HG02981 (cell line): Measurements from ENCODE around the gene GPANK1.

ENCODE experiments used
- ATAC-seq: cut with Tn5 transposase; IDR thresholded peaks from one replicate; pipeline ENCODE4 v1.9.1; 2021; ENCODE audit warnings: mild to moderate bottlenecking, moderate library complexity; ENCODE audit not compliant: unreplicated experiment

The GPANK1 gene

DNA sequence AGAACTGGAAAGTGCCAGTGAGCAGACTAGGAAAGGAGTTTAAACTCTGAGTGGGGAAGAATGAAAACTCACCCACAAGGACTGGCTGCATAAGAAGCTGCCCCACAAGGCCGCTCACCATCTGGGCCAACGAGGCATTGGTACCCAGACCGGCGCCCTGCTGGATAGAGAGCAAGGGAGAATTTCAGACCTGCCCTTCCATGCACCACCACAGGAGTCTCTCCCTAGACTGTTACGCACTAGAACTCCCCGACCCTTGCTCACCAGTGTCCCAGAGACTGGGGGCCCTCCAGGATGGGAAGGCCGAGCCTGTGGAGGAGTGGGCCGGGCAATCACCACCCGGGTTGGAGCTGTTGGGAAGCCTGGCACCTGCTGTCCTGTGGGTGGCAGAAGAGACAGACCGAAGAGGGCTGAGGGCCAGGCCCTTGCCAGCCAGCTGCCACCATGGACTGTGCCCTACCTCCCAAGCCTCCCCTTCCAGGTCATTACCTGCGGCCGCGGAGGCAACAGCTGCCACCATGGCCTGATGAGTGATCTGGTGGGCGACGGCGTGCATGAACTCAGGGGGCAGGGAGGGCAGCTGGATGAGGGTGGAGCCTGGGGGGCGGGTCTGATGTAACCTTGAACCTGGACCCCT, 20.9 kb downstream of the GPANK1 start:
- no peak for ATAC-seq

DNA sequence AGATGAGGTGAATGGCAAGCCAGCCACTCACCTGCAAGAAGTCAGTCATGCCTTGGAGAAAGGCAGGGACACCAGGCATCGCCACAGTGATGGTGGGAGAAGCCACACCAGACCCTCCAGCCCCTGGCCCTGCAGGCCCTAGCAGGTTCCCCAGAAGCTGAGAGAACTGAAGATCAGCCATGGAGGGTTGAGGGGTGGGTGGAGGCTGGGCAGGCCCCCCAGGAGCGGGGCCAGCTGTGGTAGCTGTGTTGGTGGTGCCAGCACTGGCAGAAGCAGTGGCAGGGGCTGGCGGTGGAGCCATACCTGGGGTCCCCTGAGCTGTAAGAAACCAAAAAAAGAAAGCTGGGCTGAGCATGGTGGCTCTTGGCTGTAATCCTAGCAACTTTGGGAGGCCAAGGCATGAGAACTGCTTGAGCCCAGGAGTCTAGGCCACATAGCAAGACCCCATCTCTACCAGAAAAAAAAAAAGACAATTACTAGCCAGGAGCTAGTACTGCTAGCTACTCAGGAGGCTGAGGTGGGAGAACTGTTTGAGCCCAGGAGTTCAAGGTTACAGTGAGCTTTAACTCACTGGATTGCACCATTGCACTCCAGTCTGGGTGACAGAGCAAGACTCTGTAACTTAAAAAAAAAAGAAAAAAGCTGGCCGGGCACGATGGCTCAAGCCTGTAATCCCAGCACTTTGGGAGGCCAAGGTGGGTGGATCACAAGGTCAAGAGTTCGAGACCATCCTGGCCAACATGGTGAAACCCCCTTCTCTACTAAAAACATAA, 21.8 kb downstream of the GPANK1 start:
- ATAC-seq, result no peak

DNA sequence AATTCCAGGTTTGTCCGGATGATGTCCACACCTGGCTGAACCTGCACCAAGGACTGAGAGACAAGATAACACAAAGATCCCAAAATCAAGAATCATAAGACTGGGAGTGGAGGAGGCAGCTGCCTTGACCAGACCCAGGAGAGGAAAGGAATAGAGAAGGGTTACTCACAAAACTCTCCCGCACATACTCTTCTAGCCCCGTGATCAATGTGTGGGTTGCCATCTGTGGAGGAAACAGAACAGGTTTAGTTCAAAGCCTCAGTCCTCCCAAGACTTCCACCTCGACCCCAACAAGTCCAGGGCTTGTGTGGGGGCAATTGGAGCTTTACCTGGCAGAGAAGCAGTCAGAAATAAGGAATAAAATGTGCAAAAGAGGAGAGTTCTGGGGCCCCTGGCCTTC, 23.4 kb downstream of the GPANK1 start:
- no peak for ATAC-seq

DNA sequence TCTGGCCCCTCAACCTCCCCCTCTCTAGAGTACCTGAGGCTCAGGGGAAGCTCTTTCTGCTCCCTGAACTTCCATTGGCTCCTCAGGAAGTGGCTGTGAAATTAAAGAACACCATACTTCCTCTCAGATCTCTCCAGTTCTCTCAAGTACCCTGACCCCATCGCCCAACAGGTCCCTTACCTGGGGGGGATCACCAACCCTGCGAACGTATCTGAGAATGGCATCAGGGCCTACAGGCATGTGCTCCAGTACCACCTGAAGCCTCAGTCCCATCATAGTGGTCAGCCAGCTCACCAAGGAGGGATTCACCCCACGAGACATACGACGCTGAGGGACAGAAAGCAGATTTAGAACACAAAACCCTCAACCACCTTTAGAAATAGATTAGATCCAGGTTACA, 24.2 kb downstream of the GPANK1 start:
- no peak for ATAC-seq

DNA sequence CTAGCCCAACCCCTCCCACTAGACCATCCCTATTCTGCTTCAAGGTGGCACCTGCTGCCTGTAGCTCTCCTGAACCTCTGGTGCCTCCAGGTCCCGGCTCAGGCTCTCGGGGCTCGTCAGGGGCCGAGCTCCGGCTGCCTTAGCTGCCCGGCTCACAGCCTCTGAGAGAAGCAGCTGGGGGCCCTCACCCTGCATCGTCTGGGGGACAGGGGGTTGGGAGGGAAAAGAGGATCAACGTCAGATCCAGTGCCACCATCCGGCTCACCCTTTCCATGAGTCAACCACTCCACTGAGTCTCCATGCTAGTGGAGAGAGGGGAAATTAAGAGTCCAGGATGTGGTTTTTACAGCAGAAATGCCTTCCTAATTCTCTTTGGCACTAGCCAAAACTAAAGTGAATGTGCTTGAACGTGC, 25.3 kb downstream of the GPANK1 start:
- no peak for ATAC-seq

DNA sequence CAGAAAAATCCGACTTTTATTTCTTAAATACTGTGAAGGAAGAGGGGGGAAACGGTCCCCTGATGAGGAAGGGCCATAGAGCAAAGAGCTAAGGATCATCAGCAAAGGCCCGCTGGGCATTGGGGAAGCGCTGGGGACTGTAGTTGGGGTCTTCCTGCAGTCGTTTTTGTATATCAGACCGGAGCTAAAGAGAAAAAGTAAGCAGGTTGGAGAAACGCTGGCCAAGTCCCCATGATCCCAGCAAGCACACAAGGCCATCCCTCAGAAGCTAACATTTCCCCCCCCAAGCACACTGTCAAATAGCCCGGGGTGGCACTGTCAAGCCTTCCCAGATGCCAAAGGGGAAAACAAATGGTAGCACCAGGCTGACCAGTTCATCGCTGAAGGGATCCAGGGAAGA, 25.8 kb downstream of the GPANK1 start:
- no peak for ATAC-seq

DNA sequence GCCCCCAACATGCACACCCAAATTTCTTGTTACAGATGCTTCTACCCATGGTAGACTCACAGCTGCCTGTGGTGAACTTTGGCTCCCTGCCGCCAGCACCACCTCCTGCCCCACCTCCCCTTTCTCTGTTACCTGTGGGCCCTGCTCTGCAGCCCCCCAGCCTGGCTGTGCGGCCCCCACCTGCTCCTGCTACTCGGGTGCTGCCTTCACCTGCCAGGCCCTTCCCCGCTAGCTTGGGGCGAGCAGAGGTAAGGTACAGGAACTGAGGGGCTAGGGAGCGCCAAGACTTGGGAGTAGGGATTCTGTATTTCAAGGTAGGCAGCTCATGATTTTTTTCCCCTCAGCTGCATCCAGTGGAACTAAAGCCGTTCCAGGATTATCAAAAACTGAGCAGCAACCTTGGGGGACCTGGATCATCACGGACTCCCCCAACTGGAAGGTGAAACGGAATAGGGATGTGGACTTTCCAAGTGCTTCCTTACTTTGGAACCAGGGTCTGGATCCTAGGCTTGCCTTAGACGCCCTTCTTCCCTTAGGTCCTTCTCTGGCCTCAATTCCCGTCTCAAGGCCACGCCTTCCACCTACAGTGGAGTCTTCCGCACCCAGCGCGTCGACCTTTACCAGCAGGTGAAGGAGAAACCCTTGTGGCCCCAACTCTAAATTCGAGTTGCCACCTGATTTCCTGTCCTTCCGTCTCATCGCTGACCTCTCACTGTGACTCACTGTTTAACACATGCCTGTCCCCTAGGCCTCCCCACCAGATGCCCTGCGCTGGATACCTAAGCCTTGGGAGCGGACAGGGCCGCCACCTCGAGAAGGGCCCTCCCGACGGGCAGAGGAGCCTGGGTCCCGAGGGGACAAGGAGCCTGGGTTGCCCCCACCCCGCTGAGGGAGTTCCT, 27.9 kb downstream of the GPANK1 start:
- ATAC-seq, result no peak

DNA sequence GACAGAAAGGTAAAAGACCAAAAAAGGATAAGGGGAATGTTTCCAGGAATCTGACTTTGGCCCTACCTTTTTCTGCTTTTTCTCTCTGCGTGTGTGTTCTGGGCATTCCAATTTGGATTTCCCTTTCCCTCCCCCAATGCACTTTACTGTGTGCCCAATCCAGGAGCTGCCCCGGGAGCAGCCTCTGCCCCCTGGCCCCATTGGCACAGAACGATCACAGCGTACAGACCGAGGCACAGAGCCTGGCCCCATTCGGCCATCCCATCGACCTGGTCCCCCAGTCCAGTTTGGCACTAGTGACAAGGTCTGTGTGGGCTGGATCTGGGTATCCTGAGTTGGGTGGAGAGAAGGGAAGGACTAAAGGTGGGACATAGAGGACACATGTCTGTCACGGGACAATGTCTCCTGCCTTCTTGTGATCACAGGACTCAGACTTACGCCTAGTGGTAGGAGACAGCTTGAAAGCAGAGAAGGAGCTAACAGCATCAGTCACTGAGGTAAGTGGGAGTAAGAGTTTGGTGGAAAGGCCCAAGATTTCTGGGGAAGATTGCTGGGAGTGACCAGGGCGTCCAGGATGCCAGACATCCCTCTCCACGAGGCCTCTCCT, 29.7 kb downstream of the GPANK1 start:
- no peak for ATAC-seq

DNA sequence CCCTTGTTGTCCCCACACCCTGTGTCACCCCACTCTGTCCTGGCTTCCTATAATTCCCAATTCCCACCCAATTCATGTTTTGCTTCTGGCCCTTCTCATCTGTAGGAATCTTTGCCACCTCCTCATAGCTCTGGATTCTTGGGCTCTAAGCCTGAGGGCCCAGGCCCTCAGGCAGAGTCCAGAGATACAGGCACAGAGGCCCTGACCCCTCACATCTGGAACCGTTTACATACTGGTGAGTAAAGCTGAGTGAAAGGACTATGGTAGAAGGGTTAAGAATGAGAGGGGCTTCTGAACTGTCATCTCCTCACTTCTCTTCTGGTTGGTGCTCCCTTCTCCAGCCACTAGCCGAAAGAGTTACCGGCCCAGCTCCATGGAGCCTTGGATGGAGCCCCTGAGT, 30.7 kb downstream of the GPANK1 start:
- ATAC-seq, result no peak

DNA sequence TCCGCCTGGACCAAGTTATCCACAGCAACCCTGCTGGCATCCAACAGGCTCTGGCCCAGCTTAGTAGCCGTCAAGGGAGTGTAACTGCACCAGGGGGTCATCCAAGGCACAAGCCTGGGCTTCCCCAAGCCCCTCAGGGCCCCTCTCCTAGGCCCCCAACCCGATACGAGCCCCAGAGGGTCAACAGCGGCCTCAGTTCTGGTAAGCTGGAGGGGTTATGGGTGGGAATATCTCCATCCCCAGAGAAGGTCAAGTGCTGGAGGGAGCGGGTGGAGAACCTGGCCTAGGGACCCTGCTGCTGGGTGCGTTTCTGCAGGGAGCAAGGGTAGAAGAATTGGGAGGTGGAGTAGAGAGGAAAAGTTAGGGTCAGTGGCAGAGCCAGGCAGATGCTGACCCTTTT, 31.4 kb downstream of the GPANK1 start:
- ATAC-seq, result no peak

DNA sequence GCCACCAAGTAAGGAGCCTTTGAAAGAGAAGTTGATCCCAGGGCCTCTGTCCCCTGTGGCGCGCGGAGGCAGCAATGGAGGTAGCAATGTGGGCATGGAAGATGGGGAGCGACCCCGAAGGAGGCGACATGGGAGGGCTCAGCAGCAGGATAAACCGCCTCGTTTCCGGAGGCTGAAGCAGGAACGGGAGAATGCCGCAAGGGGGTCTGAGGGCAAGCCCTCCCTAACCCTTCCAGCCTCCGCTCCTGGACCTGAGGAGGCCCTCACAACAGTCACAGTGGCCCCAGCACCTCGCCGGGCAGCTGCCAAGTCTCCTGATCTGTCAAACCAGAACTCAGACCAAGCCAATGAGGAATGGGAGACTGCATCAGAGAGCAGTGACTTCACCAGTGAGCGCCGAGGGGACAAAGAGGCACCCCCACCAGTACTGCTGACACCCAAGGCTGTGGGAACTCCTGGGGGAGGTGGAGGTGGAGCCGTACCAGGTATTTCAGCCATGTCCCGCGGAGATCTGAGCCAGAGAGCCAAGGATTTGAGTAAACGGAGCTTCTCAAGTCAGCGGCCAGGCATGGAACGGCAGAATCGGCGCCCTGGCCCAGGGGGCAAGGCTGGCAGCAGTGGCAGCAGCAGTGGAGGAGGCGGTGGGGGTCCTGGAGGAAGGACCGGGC, 32.4 kb downstream of the GPANK1 start:
- no peak for ATAC-seq

DNA sequence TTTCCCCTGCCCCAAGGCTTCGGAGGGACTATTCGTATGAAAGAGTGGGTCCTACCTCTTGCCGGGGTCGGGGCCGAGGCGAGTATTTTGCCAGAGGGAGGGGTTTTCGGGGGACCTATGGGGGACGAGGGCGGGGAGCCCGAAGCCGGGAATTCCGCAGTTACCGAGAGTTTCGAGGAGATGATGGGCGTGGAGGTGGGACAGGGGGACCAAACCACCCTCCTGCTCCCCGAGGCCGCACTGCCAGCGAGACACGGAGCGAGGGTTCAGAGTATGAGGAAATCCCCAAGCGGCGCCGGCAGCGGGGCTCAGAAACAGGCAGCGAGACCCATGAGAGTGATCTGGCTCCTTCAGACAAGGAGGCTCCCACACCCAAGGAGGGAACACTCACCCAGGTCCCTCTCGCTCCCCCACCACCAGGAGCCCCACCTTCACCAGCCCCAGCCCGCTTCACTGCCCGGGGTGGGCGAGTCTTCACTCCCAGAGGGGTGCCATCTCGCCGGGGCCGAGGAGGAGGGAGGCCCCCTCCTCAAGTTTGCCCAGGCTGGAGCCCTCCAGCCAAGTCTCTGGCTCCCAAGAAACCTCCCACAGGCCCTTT, 33.0 kb downstream of the GPANK1 start:
- ATAC-seq, result no peak

DNA sequence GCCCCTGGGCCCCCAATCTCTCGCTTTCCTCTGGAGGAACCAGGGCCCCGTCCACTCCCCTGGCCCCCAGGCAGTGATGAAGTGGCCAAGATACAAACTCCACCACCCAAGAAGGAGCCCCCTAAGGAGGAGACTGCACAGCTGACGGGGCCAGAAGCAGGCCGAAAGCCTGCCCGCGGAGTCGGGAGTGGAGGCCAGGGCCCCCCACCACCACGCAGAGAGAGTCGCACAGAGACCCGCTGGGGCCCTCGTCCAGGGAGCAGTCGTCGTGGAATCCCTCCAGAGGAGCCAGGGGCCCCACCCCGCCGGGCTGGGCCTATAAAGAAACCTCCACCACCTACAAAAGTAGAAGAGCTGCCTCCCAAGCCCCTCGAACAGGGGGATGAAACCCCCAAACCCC, 33.6 kb downstream of the GPANK1 start:
- ATAC-seq, result no peak

DNA sequence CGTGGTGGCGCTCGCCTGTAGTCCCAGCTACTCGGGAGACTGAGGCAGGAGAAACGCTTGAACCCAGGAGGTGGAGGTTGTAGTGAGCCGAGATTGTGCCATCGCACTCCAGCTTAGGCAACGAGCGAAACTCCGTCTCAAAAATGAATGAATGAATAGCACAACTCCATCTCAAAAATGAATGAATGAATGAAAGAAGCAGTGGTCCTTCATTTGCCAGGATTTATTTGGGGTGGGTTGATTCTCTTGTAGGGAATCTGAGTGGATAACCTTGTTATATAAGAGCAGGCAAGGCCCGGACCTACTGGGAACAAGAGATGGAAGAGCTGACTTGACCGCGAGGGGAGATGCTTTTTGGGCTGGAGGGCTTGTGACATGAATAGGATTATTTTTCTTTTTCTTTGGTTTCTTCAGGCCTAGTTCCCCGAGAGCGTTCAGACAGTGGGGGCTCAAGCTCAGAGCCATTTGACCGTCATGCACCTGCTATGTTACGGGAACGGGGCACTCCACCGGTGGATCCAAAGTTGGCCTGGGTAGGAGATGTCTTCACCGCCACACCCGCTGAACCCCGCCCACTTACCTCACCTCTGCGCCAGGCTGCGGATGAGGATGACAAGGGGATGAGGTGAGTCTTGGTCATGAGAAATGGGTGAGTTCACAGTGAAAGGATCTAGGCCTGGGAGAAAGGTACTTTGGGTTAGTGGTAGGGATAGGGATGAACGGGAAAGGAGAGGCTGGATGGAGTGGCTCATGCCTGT, 34.4 kb downstream of the GPANK1 start:
- ATAC-seq, result no peak

DNA sequence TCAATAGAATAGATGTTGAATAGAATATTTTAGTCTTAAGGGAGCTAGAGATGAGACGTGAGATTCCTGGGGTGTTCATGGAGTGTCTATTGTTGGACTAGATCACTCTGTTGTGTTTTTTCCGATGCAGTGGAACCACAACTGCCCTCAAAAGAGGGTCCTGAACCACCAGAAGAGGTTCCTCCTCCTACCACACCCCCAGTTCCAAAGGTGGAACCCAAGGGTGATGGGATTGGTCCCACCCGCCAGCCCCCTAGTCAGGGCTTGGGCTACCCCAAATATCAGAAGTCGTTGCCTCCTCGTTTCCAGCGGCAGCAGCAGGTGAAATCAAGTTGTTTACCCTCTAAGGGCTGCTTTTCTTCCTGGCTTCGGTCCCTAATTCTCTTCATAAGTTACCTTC, 35.8 kb downstream of the GPANK1 start:
- ATAC-seq, result no peak

DNA sequence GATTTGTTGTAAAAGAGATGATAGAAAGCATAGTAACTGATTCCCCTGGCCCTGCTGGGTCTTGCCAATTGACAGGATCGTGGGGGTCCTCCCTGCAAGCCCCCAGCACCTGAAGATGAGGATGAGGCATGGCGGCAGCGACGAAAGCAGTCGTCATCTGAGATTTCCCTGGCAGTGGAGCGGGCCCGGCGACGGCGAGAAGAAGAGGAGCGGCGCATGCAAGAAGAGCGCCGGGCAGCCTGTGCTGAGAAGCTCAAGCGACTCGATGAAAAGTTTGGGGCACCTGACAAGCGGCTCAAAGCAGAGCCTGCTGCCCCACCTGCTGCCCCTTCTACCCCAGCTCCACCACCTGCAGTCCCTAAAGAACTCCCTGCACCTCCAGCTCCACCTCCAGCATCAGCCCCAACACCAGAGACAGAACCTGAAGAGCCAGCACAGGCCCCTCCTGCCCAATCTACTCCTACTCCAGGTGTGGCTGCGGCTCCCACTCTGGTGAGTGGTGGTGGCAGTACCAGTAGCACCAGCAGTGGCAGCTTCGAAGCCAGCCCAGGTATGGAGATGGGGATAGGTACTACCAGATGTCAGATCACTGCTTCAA, 37.0 kb downstream of the GPANK1 start:
- ATAC-seq, result no peak

DNA sequence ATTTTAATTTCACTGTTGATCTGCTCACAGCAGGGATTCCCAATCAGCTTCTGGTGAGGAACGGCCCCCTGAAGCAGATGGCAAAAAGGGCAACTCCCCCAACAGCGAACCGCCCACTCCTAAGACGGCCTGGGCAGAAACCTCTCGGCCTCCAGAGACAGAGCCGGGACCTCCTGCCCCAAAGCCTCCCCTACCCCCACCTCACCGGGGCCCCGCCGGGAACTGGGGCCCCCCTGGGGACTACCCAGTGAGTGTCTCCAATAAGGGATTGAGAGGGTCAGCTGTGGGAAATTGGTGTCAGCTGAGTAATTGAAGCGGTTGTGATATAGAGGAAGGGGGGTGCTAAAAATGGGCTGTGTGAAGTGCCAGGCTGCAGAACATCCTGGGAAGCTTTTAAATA, 37.8 kb downstream of the GPANK1 start:
- ATAC-seq, result no peak

DNA sequence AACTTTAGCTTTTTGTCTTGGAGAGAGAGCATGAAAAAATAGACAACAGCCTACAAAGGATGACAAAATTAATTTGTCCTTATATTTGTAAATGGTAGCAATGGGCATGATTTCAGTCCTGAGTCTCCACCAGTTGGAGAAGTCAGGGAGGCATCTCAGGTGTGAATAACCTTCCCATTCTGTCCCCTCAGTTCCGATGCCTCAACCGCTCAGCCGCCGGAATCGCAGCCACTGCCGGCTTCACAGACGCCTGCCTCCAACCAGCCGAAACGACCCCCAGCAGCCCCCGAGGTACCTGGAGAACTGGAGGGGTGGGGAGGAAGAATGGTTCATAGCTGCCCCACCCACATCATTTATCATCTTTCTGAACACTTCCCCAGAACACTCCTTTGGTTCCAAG, 40.7 kb downstream of the GPANK1 start:
- no peak for ATAC-seq

DNA sequence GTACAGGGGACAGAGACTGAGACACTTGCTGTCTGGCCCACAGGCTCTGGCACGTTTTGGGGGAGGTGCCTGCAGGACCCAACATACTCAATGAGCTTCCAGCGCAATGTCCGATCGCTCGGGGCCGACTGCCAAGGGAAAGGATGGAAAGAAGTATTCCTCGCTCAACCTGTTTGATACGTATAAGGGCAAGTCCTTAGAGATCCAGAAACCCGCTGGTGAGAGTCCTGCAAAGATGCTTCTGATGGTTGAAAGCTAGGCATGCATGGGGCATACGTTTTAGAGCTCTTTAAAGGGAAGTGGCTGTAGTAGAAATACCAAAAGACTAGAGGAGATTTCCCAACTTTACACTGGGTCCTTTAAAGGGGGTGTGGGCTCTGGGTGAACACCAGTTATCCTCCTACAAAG, 42.1 kb downstream of the GPANK1 start:
- no peak for ATAC-seq
